ENCODE measurements around the gene DHCR7. TPM values are rescaled to one million over a fixed set of nuclear protein-coding genes. Genes with fewer than 3 reads are reported as not detected.

The DHCR7 gene
- total RNA-seq, 3 donors from 2014 or later (not counting 1 experiment from before 2014, with no cell fraction given) = 12.5 to 18.1 (median 15.9) TPM

DNA sequence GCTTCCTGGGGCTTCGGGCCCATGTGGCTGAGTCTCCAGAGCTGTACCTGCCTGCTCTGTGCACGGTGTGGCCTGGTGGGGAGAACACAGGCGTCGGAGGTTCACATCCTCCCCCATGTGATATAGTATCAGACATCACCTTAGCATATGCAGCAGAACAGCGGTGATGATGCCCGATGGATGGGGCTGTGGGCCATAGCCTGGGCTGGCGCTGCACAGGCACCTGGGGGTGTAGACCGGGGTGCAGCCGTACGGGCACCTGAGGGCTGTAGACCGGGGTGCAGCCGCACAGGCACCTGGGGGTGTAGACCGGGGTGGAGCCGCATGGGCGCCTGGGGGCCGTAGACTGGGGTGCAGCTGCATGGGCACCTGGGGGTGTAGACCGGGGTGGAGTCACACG is 34.0 kb upstream of the DHCR7 start:
- Histone ChIP-seq H3K4me3 (ENCODE audit: low read length) (no peak overlapping the region), H3K27me3 (ENCODE audit: control insufficient read depth, insufficient read depth, low read length) (no peaks in the 10 kb centered on the region), H3K27ac (ENCODE audit: low read length) (no peak overlapping the region), H3K4me1 (ENCODE audit: control insufficient read depth, insufficient read depth, low read length) (no peaks in the 10 kb centered on the region), H3K9me3 (ENCODE audit: control insufficient read depth, insufficient read depth, low read length) (no peaks in the 10 kb centered on the region), H3K36me3 (ENCODE audit: control insufficient read depth, insufficient read depth, low read length) (peaks cover 76% of the 10 kb centered on the region)
- 98% methylated on average over 18 of the region's 18 CpGs for WGBS (ENCODE audit: insufficient coverage)
- TF ChIP-seq, protein P1, sequence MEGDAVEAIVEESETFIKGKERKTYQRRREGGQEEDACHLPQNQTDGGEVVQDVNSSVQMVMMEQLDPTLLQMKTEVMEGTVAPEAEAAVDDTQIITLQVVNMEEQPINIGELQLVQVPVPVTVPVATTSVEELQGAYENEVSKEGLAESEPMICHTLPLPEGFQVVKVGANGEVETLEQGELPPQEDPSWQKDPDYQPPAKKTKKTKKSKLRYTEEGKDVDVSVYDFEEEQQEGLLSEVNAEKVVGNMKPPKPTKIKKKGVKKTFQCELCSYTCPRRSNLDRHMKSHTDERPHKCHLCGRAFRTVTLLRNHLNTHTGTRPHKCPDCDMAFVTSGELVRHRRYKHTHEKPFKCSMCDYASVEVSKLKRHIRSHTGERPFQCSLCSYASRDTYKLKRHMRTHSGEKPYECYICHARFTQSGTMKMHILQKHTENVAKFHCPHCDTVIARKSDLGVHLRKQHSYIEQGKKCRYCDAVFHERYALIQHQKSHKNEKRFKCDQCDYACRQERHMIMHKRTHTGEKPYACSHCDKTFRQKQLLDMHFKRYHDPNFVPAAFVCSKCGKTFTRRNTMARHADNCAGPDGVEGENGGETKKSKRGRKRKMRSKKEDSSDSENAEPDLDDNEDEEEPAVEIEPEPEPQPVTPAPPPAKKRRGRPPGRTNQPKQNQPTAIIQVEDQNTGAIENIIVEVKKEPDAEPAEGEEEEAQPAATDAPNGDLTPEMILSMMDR (IDR thresholded peaks at IDR 0.05) = no peak
- DNase-seq (no peak), ATAC-seq (no peak)
- H3K9me3 Mint-ChIP-seq = no peaks in the 10 kb centered on the region
- H3K27me3 Mint-ChIP-seq (ENCODE audit: low read depth in 2 of 2) = no peaks in the 10 kb centered on the region
- no peak overlapping the region for H3K27ac Mint-ChIP-seq
- H3K4me1 Mint-ChIP-seq = peaks cover 0 to 14% of the 10 kb centered on the region in 2 donors
- no peak overlapping the region for H3K4me3 Mint-ChIP-seq
- peaks cover 18% of the 10 kb centered on the region for H3K36me3 Mint-ChIP-seq
- intact Hi-C loops (cut with micrococcal nuclease) = no loop called here

DNA sequence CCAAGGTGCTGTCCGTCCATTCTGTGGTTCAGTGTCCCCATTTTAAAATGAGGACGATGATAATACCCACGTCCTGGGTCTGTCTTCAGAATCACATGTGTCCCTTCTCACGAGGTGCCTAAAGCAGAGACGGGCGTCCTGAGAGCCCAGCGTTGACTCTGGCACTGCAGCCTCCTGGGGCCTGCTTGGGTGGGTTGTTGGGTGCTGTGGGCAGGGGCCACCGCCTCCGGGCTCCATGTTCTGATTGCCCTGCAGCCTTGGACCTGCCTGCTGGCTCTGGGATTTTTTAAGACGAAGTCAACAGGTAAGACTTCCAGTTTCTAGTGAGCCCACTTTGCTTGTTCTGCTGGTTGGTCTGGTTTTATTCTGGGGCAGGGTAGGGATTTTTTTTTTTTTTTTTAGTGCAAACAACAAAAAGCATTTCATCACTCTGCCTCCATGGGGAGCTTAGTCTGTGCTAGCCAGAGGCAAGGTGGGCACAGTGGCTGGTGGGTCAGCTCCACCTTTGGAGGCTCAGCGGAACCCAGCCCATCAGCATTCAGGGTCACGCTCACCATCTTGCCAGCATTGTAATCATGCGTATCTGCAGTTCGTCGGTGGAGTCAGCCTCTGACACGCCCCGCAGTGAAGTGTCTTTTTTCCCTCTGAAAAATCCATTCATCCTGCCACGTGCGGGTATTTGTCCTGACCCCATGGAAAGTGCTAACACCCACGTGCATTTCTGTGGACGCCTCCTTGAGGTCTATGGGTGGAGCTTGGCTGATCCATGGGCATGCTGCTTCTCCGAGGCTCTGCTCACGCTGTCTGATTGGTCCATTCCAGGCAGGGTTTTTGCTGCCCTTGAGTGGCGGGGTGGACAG is 33.1 kb upstream of the DHCR7 start:
- TF ChIP-seq, protein P1 (IDR thresholded peaks at IDR 0.05) = no peak
- WGBS (ENCODE audit: insufficient coverage) = 97% methylated on average over 24 of the region's 24 CpGs
- Mint-ChIP-seq H3K27ac (no peak overlapping the region), H3K36me3 (peaks cover 18% of the 10 kb centered on the region), H3K4me3 (no peak overlapping the region), H3K4me1 (peaks cover 0 to 11% of the 10 kb centered on the region in 2 donors), H3K27me3 (ENCODE audit: low read depth in 2 of 2) (no peaks in the 10 kb centered on the region), H3K9me3 (no peaks in the 10 kb centered on the region)
- Histone ChIP-seq H3K27ac (ENCODE audit: low read length) (no peak overlapping the region), H3K36me3 (ENCODE audit: control insufficient read depth, insufficient read depth, low read length) (peaks cover 78% of the 10 kb centered on the region), H3K4me3 (ENCODE audit: low read length) (no peak overlapping the region), H3K27me3 (ENCODE audit: control insufficient read depth, insufficient read depth, low read length) (no peaks in the 10 kb centered on the region), H3K9me3 (ENCODE audit: control insufficient read depth, insufficient read depth, low read length) (no peaks in the 10 kb centered on the region), H3K4me1 (ENCODE audit: control insufficient read depth, insufficient read depth, low read length) (no peaks in the 10 kb centered on the region)
- DNase-seq = no peak
- intact Hi-C loops (cut with micrococcal nuclease) = no loop called here
- ATAC-seq = no peak

DNA sequence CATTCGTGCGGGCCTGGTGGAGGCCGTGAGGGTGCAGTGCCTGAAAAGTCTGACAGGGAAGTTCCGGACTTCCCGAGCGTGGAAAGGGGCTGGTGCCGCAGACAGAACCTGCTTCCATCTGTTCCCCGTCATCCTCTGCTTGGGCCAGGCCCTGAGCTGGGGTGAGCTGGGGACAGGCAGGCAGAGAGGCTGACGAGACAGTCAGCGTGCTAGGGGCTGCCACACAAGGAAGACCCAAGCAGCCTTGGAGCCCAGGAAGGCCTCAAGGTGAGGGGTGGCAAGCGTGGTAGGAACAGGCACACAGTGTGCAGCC is 30.3 kb upstream of the DHCR7 start:
- Mint-ChIP-seq H3K36me3 (peaks cover 3% of the 10 kb centered on the region), H3K9me3 (no peaks in the 10 kb centered on the region), H3K4me3 (no peak overlapping the region), H3K27ac (no peak overlapping the region), H3K4me1 (no peaks in the 10 kb centered on the region), H3K27me3 (ENCODE audit: low read depth in 2 of 2) (no peaks in the 10 kb centered on the region)
- Histone ChIP-seq H3K27ac (ENCODE audit: low read length) (no peak overlapping the region), H3K9me3 (ENCODE audit: control insufficient read depth, insufficient read depth, low read length) (no peaks in the 10 kb centered on the region), H3K4me1 (ENCODE audit: control insufficient read depth, insufficient read depth, low read length) (no peaks in the 10 kb centered on the region), H3K36me3 (ENCODE audit: control insufficient read depth, insufficient read depth, low read length) (peaks cover 76% of the 10 kb centered on the region), H3K27me3 (ENCODE audit: control insufficient read depth, insufficient read depth, low read length) (no peaks in the 10 kb centered on the region), H3K4me3 (ENCODE audit: low read length) (no peak overlapping the region)
- intact Hi-C loops (cut with micrococcal nuclease) = no loop called here
- no peak for DNase-seq
- ATAC-seq = no peak
- TF ChIP-seq, protein P1 (IDR thresholded peaks at IDR 0.05) = no peak
- 97% methylated on average over 11 of the region's 11 CpGs for WGBS (ENCODE audit: insufficient coverage)
